ENCODE data around the gene HSD17B1.

DNA sequence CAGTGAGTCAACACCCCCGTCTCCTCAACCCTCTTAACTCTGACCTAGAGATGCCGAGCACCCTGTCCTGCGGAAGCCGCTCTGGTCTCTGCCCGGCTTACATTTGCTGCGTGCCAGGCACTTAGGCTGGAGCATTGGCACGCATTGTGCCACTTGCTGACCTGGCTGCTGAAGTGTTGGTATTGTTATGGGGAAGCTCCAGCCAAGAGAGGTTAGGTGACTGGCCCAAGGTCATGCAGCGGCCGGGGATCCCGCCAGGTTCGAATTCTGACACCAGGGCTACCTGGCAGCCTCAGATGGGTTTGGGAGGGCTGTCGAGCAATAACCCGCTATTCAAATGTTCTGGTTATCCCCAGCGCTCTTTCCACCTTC lies 5.0 kb upstream of the HSD17B1 start:
- TF ChIP-seq, protein P1, sequence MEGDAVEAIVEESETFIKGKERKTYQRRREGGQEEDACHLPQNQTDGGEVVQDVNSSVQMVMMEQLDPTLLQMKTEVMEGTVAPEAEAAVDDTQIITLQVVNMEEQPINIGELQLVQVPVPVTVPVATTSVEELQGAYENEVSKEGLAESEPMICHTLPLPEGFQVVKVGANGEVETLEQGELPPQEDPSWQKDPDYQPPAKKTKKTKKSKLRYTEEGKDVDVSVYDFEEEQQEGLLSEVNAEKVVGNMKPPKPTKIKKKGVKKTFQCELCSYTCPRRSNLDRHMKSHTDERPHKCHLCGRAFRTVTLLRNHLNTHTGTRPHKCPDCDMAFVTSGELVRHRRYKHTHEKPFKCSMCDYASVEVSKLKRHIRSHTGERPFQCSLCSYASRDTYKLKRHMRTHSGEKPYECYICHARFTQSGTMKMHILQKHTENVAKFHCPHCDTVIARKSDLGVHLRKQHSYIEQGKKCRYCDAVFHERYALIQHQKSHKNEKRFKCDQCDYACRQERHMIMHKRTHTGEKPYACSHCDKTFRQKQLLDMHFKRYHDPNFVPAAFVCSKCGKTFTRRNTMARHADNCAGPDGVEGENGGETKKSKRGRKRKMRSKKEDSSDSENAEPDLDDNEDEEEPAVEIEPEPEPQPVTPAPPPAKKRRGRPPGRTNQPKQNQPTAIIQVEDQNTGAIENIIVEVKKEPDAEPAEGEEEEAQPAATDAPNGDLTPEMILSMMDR (IDR thresholded peaks at IDR 0.05), result no peak
- TF ChIP-seq POLR2AphosphoS5 (IDR thresholded peaks at IDR 0.05), result no peak
- no peak for TF ChIP-seq POLR2A (IDR thresholded peaks at IDR 0.05)

Measured in breast epithelium (tissue), 3 donors.